SKM-1 treated with dmso at 0.1 percent for 144 hours (cell line): ENCODE measurements around the gene PCGF1.
"Not testable (repeated sequence)": the region's sequence is repeated elsewhere in the genome, so short reads cannot be mapped to it uniquely, and the experiment has no call there.

Experiments
- DNase-seq: peaks from one replicate; lab custom pipeline; 2025; ENCODE audit not compliant: unreplicated experiment; lab: John Stamatoyannopoulos, UW

Gene PCGF1

GRCh38 chr2:74499940-74500577 lies 7.4 kb downstream of the PCGF1 start:
- DNase-seq: no peak

GRCh38 chr2:74499267-74499939 lies 8.1 kb downstream of the PCGF1 start, which contains the start of gene LBX2:
LBX2 (minus strand) TSS chr2:74499603; CDS start chr2:74499537, 66 bp downstream.
- no peak for DNase-seq

GRCh38 chr2:74498500-74499266 lies 8.8 kb downstream of the PCGF1 start:
- DNase-seq: no peak

GRCh38 chr2:74497777-74498499 lies 9.6 kb downstream of the PCGF1 start:
- no peak for DNase-seq

- no peak for DNase-seq
These were observed 10.3 kb downstream of the PCGF1 start for GRCh38 chr2:74496997-74497776.

- no peak for DNase-seq
These were observed 12.1 kb downstream of the PCGF1 start for GRCh38 chr2:74495440-74495839.

GRCh38 chr2:74493546-74493945 lies 13.9 kb downstream of the PCGF1 start:
- DNase-seq: no peak

- no peak for DNase-seq
These were observed 15.6 kb downstream of the PCGF1 start for GRCh38 chr2:74491648-74492544.

GRCh38 chr2:74489906-74490305 lies 17.6 kb downstream of the PCGF1 start:
- no peak for DNase-seq

- DNase-seq: no peak
These were observed 18.6 kb downstream of the PCGF1 start for GRCh38 chr2:74488643-74489481.

- no peak for DNase-seq
These were observed 21.4 kb downstream of the PCGF1 start for GRCh38 chr2:74486141-74486540.

GRCh38 chr2:74483675-74484164 lies 23.8 kb downstream of the PCGF1 start:
- not testable (repeated sequence) for DNase-seq

GRCh38 chr2:74482801-74483674 lies 24.5 kb downstream of the PCGF1 start, which contains the start of the genes CCDC142 and TTC31:
CCDC142 (minus strand) TSS chr2:74482998; CDS start chr2:74482837, 161 bp downstream.
TTC31 (plus strand) TSS chr2:74483081; CDS start chr2:74483096, 15 bp downstream.
- DNase-seq: peak; percentile 95

GRCh38 chr2:74481961-74482800 lies 25.3 kb downstream of the PCGF1 start:
- peak; percentile 24 for DNase-seq

- DNase-seq: no peak
These were observed 26.1 kb downstream of the PCGF1 start for GRCh38 chr2:74481431-74481830.

- DNase-seq: no peak
These were observed 32.6 kb downstream of the PCGF1 start for GRCh38 chr2:74474899-74475298.
